Ecto neural progenitor cell (in vitro differentiated cells): ENCODE results near the gene TMX3.
A peak's percentile ranks its signal among the peaks of the same experiment; 100 is the strongest.

Experiments used
- DNase-seq: peaks from one replicate; pipeline ENCODE4 v3.0.0-alpha.2; 2018; ENCODE audit warnings: low spot score

The TMX3 gene, protein sequence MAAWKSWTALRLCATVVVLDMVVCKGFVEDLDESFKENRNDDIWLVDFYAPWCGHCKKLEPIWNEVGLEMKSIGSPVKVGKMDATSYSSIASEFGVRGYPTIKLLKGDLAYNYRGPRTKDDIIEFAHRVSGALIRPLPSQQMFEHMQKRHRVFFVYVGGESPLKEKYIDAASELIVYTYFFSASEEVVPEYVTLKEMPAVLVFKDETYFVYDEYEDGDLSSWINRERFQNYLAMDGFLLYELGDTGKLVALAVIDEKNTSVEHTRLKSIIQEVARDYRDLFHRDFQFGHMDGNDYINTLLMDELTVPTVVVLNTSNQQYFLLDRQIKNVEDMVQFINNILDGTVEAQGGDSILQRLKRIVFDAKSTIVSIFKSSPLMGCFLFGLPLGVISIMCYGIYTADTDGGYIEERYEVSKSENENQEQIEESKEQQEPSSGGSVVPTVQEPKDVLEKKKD

GRCh38 chr18:68714712-68715496 is at the start of gene TMX3:
Gene TMX3, minus strand, starts transcription at chr18:68715108. Its CDS starts 127 bp downstream, at chr18:68714981.
- peak; percentile 93 for DNase-seq

DNA sequence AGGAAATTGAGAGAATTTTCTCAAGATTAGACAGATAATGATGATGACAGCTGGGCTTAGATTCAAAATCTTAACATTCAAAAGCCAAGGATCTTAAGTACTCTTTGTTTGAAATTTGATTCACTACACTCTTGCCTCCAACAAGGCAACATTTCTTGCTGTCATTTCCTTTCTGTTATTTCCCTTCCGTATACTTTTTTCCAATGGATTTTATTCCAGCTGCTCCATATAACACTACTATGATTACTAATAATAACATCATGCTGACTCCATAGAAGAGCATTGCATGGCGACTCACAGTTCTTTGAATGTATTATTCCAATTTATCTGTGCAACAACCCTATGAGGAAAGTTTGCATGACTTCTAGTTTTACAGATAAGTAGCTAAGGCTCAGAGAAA is 49.1 kb upstream of the TMX3 start:
- DNase-seq, result no peak

DNA sequence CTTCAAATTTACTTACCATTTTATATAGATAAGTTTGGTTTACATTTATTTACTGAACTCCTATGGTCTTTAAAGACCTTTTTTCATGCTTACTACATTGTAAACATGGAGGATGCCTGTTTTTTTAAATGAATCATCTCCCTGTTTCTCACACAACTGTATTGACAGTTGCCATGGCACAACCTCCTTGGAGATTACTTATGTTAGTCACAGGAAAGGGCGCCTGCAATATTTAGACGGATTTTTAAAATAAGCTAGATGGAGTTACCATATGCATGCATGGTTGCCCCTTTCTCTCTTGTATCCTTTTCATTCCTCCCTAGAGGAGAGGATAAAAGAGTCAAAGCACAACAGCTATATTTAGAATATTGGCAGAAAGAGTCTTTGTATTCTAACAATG is 48.2 kb upstream of the TMX3 start:
- no peak for DNase-seq

DNA sequence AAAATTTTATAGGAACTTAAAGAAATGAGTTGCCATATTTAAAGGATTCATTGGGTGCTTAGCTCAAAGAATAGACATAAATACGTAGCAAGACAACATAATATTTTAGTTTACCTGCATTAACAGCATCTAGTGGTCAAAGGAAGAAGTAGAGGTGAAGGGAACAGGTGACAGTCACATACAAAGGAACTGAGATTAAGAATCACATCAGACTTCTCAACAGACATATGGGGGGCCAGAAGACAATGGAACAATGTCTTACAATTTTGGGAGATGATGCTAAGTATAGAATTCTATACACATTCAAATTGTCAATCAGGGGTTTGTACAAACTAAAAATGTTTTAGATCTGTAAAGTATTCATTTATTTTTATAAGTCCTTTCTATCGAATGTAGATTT is 44.4 kb upstream of the TMX3 start:
- no peak for DNase-seq

DNA sequence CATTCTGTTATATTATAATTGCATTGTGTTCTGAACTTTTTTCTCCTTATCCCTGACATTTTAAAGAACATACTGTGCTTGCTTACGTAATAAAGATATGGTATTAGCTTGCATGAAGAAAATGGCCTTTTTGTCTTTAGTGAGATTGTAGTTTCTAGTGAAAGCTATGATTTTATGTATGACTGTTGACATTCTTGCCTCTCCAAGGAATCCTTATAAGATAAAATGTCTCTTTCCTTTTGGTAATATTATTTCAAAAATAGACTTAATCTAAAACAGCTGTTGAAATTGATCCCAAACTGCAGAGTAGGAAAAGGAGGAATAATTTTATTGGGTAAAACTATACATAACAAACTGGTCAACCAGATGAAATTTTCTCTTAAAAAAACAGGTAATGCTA is 42.2 kb upstream of the TMX3 start:
- no peak for DNase-seq

DNA sequence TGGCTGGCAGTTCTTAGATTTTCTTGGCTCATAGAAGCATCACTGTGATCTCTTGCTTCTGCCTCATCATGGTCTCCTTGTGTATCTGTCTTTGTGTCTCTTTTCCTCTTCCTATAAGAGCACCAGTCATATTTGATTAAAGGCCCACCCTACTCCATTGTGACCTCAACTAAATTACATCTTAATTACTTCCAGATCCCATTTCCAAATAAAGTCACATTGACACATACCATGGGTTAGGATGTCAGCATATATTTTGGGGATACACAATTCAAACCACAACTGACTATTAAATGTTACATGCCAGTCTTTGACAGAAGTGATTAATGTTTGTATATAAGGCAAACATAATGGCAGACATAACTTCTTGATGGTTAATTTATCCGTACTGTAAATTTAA is 27.3 kb upstream of the TMX3 start:
- no peak for DNase-seq

DNA sequence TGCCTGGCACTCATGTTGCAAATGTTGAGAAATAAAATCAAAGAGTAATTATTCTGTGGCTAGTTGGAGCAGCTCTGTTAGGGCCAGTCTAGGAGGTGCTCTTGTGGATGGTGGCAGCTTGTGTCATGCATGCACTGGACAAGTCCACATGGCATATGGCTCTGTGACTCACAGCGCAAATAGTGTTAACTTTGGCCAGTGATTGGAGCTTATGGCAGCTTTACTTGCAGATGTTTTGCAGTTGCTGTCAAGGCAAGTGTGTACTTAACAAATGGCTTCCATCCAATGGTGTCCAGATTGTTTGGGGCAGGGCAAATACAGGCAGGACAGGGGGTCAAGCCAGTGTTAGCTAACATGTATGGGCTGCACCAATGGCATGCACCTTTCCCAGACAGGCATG is 26.1 kb upstream of the TMX3 start:
- no peak for DNase-seq

GRCh38 chr18:68739462-68739861 is 24.6 kb upstream of the TMX3 start:
- no peak for DNase-seq

DNA sequence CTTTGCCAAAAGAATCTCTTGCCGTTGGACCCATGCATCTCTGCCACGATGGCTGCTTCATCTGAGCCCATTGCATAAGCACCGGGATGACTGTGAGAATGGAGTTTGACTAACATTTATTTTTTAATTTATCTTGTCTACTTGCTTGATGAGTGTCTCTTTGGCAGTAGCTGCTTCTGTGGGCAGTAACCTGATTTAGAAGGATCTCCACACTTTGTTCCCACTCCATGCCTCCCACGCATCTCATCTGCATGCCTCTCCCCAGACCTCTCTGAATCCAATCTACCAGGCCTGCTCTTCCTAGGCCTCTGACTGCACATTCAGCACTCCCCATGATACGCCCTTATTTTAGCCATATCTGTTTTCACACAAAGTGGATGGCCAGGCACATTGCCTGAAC is 23.7 kb upstream of the TMX3 start:
- DNase-seq, result no peak

DNA sequence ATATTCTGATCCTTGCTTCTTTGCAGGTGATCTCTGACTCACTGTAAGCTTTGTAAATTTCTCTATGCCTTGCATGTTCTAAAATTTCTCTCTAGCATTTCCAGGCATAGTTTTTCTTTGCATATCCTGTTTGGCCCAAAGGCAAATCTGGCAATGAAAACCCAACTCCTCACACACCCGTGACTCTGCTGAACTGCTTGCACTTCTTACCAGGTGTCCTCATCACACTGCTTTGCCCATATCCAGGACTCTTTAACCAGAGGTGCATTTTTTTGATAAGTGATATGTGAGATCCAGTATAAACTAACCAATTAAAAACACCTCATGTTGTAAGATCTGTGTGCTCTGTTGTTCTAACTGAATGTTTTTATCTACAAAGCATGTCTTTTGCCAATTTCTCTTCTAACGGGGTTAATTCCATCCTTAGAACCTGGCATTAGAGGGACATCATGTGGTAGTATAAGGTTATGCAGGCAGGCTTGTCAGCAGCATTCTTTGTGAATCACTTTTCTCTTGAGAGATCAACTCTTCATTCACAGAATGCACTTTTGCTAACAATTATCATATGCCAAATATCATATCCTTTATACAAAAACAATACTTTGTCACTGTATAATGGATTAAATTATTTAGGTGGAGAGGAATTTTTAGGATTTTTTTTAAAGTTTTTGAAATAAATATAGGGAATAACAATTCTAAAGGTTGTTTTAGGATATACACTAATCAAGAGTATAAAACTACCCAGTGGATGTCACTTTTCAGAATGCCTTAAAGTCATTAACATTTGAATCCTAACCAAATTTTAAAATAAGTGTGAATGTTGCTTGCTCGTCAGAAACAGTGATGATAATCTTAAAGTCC is 20.8 kb upstream of the TMX3 start:
- no peak for DNase-seq

GRCh38 chr18:68734308-68734707 is 19.4 kb upstream of the TMX3 start:
- DNase-seq, result no peak

- no peak for DNase-seq
Measured at GRCh38 chr18:68733707-68734106, 18.8 kb upstream of the TMX3 start.

GRCh38 chr18:68728081-68728700 is 13.3 kb upstream of the TMX3 start:
- no peak for DNase-seq

DNA sequence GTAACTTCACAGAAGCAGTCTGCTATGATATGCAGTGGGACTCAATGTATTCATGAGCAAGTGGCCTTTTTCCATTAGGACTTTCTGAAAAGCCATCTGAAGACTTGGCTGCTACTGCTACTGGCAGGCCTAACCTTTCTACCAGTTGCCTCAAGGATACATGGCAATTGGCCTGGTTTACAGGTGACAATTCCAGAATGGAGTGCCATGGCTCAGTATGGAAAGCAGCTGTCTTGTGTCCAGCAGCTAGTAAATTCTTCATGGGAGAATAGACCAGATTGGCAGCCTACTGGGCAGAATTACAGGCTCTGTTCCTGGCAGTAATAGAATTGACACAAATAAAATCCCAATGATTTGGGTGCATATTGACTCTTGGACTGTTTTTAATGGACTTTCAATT is 12.6 kb upstream of the TMX3 start:
- DNase-seq, result no peak

GRCh38 chr18:68725346-68725745 is 10.4 kb upstream of the TMX3 start:
- no peak for DNase-seq

GRCh38 chr18:68724021-68724420 is 9.1 kb upstream of the TMX3 start:
- no peak for DNase-seq

DNA sequence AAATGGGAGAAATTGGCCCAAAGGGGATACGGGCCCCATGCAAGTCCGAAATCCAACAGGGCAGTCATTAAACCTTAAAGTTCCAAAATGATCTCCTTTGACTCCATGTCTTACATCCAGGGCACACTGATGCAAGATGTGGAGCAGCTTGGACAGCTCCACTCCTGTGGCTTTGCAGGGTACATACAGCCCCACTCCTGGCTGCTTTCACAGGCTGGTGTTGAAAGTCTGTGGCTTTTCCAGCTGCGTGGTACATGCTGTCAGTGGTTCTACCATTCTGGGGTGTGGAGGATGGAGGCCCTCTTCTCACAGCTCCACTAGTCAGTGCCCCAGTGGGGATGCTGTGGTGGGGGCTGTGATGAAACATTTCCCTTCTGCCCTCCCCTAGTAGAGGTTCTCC is 8.6 kb upstream of the TMX3 start:
- no peak for DNase-seq

DNA sequence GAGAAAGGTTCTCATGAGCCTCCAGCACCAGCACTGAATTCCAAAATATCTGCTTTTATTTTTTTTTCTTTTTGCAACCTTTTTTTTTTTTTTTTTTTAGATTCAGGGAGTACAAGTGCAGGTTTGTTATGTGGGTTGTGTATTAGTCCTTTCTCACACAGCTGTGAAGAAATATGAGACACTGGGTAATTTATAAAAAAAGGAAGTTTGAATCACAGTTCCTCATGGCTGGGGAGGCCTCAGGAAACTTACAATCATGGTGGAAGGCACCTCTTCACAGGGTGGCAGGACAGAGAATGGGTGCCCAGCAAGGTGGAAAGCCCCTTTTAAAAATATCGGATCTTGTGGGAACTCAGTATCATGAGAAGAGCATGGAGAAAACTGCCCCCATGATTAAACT is 7.9 kb upstream of the TMX3 start:
- DNase-seq, result no peak

DNA sequence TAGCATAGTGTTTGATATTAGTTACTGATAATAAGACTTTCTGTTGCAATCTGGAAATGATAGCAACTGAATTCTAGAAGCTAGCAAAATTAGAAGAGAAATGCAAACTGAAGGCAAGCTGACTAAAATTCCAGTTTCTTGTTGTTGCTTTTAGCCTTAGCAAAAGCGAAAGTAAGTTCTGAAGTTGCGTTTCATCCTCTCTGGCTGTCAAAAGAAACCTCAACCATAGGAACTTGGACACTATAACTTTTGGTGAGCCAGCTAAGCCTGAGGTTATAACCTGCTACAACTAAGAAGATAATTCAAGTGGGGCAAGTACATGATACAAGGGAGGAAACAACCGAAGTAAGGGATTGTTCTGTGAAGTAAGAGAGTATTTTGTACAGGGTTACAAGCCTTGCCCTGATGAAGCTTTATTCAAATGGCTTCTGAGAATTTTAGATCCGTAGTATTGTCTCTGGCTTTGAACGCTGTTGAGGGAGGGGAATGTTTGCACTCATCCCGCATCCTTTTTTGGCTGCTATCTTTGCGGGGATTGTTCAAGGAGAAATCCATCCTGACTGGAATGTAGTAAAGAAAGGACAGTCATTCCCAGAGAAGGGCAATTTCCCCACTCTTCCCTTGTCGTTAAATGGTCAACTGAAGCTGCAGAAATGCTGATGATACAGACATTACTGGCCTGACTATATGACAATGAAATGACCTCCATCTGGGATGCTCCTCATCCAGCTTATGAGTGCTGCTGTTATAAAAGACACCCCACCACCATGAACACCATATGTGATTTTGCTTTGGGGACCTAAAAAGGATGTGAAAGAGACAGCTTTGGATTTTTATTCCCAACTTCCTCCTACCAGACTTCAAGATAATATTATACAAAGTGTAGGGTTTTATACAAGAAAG is 7.0 kb upstream of the TMX3 start:
- DNase-seq, result no peak

DNA sequence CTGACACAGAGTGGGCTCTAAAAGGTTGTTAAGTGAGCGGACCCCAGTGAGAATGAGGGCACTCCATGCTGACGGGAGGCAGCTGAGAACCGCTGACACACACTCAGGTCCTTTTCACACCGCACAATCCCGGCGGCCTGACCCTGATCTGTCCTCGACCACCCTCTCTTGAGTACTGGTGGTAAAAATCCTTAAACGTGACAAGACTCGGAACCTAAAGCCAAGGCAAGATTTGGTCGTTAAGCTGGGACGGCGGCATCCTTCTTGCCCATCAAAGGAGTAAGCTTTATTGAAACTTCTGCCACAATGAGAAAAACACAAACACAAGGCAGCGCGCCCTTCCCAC is 569 bp downstream of the TMX3 start:
- no peak for DNase-seq

DNA sequence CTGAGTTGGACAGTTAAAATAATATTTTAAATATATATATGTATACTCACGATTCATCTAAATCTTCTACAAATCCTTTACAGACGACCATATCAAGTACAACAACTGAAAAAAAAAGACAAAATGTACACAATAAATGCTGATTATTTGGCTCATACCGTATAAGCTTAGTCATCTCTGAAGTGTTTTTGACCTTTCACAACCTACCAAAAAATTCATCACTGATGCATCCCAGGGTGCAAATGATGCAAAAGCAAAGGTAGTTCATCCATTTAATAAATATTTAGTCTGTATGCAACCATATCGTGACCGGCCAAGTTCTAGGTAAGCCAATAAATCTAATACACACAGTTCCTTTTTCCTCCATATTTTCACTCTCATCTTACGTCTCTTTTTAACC is 1.1 kb downstream of the TMX3 start:
- no peak for DNase-seq
